ENCODE measurements around the gene CSPG5.

Gene CSPG5

DNA sequence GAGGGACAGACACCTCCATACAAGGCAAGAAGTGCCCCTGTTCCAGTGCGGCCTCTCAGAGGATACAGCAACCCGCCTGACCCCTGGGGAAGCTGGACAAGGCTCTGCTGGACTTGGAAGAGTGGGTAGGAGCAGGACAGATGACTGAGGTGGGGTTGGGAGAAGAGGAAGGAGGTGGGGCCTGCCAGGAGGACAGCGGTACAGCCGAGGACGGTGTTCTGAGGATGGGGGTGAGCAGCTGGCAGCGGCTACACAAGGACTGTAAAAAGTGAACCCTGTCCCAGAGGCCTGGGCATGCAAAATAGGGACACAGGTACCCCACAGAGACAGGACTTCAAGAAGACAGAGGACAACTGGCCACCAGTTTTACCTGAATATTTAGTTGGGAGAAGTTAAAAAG lies 41.7 kb downstream of the CSPG5 start:
- no peak for DNase-seq (ENCODE audit: low read depth in 2 of 2)

DNA sequence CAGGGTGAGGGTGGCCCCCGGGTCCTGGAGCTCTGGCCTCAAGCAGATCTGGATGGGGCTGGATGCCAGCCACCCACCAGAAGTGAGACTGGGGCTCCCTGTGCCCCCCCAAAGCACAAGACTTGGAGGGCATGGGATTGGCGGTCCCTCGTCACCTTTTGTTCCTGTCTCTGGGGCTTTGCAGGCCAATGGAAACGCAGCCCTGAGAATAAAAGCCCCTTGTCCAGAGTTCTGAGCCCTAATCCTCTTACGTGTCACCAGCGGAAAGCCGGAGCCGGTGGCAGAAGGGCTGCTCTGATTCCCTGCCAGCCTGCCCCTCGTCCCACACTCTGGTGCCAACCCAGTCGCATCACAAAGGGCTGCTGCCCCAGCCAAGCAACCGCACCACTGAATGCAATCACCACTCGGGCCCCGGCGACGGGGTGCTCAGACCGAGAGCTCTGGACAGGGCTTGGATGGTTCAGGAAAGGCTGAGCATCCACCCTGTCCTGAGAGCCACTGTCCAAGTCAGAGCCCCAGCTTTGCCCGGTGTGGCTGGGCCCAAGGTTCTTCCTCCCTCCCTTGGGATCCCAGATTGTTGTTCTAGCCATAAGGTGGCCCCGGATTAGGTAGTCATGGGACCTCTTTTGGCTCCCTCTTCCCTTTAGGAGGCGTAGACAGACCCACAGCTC lies 42.3 kb downstream of the CSPG5 start:
- no peak for DNase-seq (ENCODE audit: low read depth in 2 of 2)

DNA sequence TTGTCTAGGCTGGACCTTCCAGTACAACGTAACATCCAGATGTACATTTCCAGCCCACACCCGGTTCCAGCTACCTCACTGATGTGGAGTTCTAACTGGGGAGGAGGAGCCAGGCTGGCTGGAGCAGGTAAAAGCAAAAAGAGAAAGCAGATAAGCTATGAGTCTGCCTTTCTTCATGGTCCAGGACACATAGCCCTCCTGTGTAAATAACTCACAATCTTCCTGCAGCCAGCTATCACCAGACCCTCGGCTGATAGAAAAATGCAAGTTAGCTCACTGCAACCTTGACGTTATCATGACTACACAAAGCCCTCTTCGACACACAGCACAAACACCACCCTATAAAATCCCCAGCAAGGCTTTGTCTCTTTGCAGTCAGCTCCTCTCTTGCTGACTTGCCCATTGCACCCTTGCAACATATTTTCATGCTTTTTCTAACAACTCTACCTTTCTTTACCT lies 44.6 kb downstream of the CSPG5 start:
- no peak for DNase-seq (ENCODE audit: low read depth in 2 of 2)

DNA sequence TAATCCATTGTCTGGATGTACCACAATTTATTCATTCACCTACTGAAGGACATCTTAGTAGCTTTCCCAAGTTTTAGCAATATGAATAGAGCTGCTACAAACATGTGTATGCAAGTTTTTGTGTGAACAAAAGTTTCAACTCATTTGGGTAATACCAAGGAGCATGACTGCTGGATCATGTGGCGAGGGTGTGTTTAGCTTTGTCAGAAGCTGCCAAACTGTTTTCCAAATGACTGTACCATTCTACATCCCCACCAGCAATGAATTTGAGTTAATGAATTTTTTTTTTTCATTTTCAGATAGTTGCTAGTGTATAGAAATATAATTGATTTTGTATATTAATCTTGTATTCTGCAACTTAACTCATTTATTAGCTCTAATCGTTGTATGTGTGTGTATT lies 45.2 kb downstream of the CSPG5 start:
- no peak for DNase-seq (ENCODE audit: low read depth in 2 of 2)

DNA sequence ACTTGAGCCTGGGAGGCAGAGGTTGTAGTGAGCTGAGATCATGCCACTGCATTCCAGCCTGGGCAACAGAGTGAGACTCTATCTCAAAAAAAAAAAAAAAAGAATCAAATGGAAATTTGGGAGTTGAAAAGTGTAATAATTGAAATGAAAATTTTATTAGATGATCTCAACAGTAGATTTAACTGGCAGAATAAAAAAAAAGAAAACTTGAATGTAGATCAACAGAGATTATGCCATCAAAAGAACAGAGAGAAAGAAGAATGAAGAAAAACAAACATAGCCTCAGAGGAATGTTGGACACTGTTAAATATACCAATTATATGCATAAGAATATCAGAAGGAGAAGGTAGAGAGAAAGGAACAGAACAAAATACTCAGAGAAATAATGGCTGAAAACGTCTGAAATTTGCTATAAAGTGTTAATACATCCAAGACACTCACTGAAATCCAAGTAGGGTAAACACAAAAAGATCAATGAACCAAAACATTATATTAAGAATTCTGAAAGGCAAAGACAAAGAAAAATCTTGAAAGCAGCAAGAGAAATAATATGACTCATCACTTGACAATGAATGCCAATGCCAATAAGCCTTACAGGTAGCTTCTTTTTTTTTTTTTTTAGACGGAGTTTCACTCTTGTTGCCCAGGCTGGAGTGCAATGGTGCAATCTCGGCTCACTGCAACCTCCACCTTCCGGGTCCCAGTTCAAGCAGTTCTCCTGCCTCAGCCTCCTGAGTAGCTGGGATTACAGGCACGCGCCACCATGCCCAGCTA lies 50.5 kb downstream of the CSPG5 start:
- DNase-seq (ENCODE audit: low read depth in 2 of 2): no peak

DNA sequence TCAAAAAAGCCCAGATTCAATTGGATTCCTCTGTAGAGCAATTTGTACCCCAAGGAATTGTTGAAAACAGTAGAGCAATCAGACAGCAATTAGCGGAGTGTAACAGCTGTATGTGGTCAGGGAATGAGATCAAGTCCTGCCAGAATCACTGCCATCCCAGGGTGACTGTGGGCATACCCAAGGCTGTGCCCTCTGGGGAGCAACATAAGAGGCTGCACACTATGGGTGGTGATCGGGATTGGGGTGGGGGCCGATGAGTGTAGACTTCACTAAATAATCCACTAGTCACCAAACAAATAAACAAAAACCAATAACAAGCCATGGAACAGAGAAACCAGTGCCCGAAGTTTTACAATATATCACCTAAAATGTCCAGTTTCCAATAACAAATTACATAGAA lies 53.0 kb downstream of the CSPG5 start:
- DNase-seq (ENCODE audit: low read depth in 2 of 2): no peak

GRCh38 chr3:47523310-47524073 lies 55.2 kb downstream of the CSPG5 start:
- no peak for DNase-seq (ENCODE audit: low read depth in 2 of 2)

DNA sequence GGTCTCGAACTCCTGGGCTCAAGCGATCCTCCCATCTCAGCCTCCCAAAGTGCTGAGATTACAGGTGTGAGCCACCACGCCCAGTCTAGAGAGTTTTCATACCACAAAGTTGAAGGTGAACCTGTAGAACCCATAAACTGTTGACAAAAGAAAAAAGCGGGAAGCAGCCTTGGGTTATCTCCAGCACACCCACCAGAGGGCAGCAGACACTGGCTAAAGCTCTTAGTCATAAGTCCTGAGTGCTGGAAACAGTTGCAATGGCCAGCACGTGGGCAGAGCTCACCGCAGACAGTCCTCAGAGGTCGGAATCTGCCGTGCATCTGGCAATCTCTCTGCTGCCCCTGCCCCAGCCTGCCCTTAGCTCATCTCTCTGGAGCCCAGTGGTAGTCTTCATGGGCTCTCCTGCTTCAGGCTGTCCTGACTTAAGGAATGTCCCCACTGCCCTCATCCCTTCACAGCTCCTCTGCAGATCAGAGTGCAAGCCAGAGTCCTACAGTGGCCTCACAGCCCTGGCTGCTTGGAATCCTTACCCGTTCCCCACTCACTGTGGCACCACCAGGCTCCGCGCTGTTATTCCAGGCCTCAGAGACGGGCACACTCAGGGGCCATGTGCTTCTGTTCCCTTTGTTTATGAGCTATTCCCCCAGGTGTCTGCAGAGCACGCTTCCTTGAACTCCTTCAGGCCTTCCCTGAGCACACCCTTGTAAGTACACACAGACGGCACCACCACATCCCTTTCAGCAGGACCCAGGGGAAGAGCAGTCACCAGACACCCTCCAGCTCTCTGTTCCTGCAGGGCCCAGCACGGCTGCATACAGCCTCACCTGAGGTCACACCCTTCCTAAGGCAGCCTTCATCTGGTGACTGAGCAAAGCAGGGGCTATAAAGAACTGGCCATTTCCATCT lies 56.3 kb downstream of the CSPG5 start:
- peak; percentile 50 to 54 for DNase-seq (ENCODE audit: low read depth in 2 of 2)

GRCh38 chr3:47520756-47521155 lies 57.9 kb downstream of the CSPG5 start:
- no peak for DNase-seq (ENCODE audit: low read depth in 2 of 2)

DNA sequence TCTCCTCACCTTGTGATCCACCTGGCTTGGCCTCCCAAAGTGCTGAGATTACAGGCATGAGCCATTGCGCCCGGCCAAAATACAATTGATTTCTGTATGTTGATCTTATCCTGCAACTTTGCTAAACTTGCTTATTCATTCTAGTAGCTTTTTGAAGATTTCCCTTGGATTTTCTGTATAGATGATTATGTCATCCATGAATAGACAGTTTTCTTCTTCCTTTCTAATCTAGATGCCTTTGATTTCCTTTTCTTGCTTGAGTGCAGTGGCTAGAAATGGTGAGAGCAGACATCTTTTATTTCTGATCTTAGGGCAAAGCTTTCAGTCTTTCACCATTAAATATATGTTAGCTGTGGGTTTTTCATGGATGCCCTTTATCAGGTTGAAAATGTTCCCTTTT lies 60.7 kb downstream of the CSPG5 start:
- no peak for DNase-seq (ENCODE audit: low read depth in 2 of 2)

- no peak for DNase-seq (ENCODE audit: low read depth in 2 of 2)
Observed at GRCh38 chr3:47515864-47516319, 62.8 kb downstream of the CSPG5 start.

DNA sequence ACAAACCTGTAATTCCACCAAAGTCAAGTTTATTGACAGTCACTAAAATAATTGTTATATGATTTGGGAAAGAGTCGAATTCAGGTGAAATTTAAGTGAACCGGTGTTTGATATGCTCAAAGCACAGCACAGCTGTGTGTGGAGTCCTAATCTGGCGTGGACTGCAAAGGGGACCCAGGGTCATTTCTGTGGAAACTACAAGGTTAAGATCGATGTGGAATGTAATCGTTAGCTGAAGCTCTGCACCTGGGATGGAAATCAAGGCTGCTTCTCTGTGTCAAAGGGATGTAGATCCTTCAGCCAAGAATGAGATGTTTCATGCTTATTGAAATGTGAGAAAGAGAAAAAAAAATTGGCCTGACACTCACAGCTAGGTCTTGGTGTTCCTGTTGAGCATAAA lies 63.6 kb downstream of the CSPG5 start:
- no peak for DNase-seq (ENCODE audit: low read depth in 2 of 2)

DNA sequence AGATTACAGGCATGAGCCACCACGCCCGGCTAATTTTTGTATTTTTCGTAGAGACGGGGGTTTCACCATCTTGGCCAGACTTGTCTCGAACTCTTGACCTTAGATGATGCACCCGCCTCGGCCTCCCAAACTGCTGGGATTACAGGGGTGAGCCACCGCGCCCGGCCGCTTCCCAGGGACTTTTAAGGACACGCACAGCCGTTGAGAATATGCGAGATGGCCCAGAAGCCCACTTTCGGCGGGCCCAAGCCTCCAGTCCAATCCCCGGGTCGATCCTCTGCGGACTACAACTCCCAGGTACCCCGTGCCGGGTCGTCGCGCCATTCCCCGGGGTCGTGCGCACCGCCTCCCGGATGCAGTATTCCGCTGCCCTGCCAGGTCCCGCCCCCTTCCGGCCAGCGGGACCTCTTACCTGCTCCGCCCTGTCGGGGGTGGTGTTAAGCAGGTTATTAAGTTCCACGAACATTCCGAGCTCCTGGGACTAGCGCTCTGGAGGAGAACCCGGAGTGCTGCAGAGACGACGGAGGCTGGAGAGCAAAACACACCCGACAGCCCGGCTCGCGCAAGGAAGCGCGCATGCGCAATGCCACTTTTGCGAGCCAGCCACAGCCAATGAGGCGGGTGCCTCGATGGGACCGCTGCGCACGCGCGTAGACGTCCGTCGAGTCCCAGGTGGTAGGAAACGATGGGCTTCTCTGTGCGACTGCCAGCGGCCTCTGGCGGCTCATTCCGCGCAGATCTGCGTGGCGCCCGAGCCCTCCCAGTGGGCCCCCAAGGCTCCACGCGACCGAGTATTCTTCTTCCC lies 65.3 kb downstream of the CSPG5 start, which contains the start of gene ELP6:
Gene ELP6 (minus strand): TSS at position 588 of the 805 bp plus-strand sequence. CDS start 122 bp downstream, at position 466.
- DNase-seq (ENCODE audit: low read depth in 2 of 2): peak; percentile 91 to 96

DNA sequence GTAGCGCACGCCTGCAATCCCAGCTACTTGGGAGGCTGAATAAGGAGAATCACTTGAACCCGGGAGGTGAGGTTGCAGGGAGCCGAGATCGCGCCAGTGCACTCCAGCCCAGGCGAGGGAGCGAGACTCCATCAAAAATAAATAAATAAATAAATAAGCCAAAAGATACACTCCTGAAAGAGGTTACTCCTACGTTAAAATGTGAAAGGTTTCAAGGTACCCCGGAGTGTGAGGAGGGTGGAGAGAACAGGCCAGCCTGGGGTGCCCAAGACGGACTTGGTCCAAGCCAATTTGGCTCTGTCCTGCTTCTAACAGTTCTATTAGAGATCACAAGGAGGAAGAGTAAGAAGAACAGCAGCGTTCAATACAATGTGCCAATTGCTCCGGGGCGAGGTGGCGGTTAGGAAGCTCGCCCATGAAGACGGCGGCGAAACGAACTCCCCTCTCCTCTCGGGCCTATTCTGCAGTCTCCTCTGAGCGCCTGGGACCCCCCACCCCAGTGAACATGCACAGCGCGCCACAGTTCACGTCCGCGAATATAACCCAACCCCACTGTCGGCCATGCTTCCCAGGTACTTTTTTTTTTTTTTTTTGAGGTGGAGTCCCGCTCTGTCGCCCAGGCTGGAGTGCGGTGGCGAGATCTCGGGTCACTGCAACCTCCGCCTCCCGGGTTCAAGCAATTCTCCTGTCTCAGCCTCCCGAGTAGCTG lies 66.1 kb downstream of the CSPG5 start:
- peak in 1 of 2 donors; percentile 3 for DNase-seq (ENCODE audit: low read depth in 2 of 2)
